Measurements from ENCODE around the gene TMUB1. TPM values are rescaled to one million over a fixed set of nuclear protein-coding genes. Genes with fewer than 3 reads are reported as not detected.
A peak's percentile ranks its signal among the peaks of the same experiment; 100 is the strongest.

TMUB1 gene
- total and polyA plus RNA-seq, 2 donors (not counting 1 experiment from before 2014, with no cell fraction given): 49.2 to 102 TPM

DNA sequence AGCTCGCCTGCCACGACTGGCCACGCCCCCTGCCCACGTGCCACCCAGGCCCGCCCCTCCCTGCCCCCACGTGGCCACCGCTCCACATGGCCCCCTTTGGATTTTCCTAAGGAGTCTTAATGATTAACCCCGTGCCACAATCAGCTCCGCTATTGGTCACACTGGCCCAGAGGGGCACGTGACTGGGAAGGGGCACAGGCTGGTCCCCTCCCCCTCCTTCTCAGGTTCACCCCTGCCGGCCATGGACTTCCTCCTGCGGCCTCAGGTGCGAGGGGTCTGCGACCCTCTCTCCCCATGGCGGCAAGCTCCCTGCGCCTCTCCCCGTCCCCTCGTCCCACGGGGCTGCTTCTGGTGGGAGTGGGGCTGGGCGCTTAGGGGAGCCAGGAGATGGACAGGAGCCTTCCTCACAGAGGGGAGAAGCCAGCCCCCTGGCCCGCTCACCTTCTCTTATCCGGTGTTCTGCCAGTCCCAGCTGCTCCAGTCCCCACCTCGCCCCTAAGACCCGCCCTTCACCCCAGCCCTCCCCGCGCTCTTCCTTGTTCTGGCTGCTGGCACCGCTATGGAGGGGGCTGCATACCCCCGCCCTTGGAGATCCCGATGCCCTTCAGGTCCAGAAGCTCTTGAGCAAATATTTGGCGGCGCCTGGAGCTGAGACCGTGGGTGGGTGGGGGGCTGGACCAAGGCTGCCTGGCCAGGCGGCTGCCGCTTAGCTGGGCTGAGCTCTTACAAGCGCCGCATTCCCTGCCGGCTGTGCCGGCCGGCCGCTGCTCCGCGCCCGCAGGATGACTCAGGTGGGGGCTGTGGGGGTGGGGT is 20.7 kb downstream of the TMUB1 start:
- Mint-ChIP-seq H3K27ac (no peak overlapping the region), H3K27me3 (no peaks in the 10 kb centered on the region), H3K4me1 (peaks cover 30% of the 10 kb centered on the region), H3K4me3 (no peak overlapping the region), H3K9me3 (ENCODE audit: insufficient read depth) (no peaks in the 10 kb centered on the region)
- intact Hi-C loops (cut with micrococcal nuclease): no loop called here
- H3K36me3 ChIP-seq (replicated peaks in 1 of 2; ENCODE audit: control extremely low read depth in 1 of 2, control insufficient read depth in 1 of 2, extremely low read depth in 1 of 2, insufficient read depth in 2 of 2, low read length in 1 of 2): peaks cover 0 to 22% of the 10 kb centered on the region in 2 experiments
- no peak overlapping the region for H2AFZ ChIP-seq (ENCODE audit: insufficient read depth, low read depth, low read length, poor library complexity, severe bottlenecking)
- H3K9me3 ChIP-seq (ENCODE audit: control extremely low read depth in 1 of 3, control insufficient read depth in 2 of 3, insufficient read depth in 1 of 3, low read length in 2 of 3): no peaks in the 10 kb centered on the region
- no peak overlapping the region for H3K4me3 ChIP-seq (ENCODE audit: control extremely low read depth in 1 of 5, extremely low read depth in 1 of 5, insufficient read depth in 1 of 5, low read depth in 2 of 5, low read length in 4 of 5)
- WGBS (ENCODE audit: insufficient coverage): 95% methylated on average over 25 of the region's 43 CpGs
- ChIA-PET CTCF (no interaction called here), POLR2A (no interaction called here)
- H3K27me3 ChIP-seq (replicated peaks in 1 of 4; ENCODE audit: control extremely low read depth in 1 of 4, control insufficient read depth in 3 of 4, insufficient read depth in 4 of 4, low read length in 3 of 4): no peaks in the 10 kb centered on the region
- H4K20me1 ChIP-seq (ENCODE audit: control insufficient read depth, insufficient read depth, low read length, poor library complexity, severe bottlenecking): peaks cover 32% of the 10 kb centered on the region
- H3K9ac ChIP-seq (ENCODE audit: low read length): no peak overlapping the region
- peaks cover 32% of the 10 kb centered on the region for H3K79me2 ChIP-seq (ENCODE audit: control insufficient read depth, insufficient read depth, low read length)
- H3K27ac ChIP-seq (ENCODE audit: low read length in 2 of 2): no peak overlapping the region
- peaks cover 16 to 30% of the 10 kb centered on the region in 2 donors for H3K4me1 ChIP-seq (ENCODE audit: control insufficient read depth in 2 of 2, insufficient read depth in 2 of 2, low read length in 2 of 2)
- no peak overlapping the region for H3K4me2 ChIP-seq (replicated peaks; ENCODE audit: low read depth, low read length, poor library complexity, severe bottlenecking)
- TF ChIP-seq, protein P1, sequence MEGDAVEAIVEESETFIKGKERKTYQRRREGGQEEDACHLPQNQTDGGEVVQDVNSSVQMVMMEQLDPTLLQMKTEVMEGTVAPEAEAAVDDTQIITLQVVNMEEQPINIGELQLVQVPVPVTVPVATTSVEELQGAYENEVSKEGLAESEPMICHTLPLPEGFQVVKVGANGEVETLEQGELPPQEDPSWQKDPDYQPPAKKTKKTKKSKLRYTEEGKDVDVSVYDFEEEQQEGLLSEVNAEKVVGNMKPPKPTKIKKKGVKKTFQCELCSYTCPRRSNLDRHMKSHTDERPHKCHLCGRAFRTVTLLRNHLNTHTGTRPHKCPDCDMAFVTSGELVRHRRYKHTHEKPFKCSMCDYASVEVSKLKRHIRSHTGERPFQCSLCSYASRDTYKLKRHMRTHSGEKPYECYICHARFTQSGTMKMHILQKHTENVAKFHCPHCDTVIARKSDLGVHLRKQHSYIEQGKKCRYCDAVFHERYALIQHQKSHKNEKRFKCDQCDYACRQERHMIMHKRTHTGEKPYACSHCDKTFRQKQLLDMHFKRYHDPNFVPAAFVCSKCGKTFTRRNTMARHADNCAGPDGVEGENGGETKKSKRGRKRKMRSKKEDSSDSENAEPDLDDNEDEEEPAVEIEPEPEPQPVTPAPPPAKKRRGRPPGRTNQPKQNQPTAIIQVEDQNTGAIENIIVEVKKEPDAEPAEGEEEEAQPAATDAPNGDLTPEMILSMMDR (IDR thresholded peaks at IDR 0.05): no peak
- TF ChIP-seq EZH2 (IDR thresholded peaks at IDR 0.05; ENCODE audit: borderline replicate concordance, insufficient read depth, low read depth, low read length, poor library complexity, severe bottlenecking): no peak
- ATAC-seq (ENCODE audit: low read depth): no peak
- DNase-seq: no peak

DNA sequence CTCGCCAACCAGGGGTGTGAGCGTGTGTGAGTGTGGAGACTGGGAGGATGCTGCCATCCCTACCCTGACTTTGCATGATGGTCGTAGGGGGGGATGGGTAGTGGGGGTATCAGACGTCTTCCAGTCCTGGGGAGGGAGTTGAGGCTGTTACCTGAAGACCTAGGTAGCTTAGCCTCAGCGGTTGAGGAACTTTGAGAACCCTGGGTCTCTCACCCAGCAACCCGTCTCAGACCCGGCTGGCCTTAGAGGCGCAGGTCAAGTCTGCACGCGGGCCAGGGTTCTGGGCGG is 21.2 kb downstream of the TMUB1 start:
- no peaks in the 10 kb centered on the region for H3K9me3 ChIP-seq (ENCODE audit: control extremely low read depth in 1 of 3, control insufficient read depth in 2 of 3, insufficient read depth in 1 of 3, low read length in 2 of 3)
- H3K27me3 ChIP-seq (replicated peaks in 1 of 4; ENCODE audit: control extremely low read depth in 1 of 4, control insufficient read depth in 3 of 4, insufficient read depth in 4 of 4, low read length in 3 of 4): no peaks in the 10 kb centered on the region
- peaks cover 20 to 35% of the 10 kb centered on the region in 2 donors for H3K4me1 ChIP-seq (ENCODE audit: control insufficient read depth in 2 of 2, insufficient read depth in 2 of 2, low read length in 2 of 2)
- no peak overlapping the region for H3K4me2 ChIP-seq (replicated peaks; ENCODE audit: low read depth, low read length, poor library complexity, severe bottlenecking)
- no peak for TF ChIP-seq EZH2 (IDR thresholded peaks at IDR 0.05; ENCODE audit: borderline replicate concordance, insufficient read depth, low read depth, low read length, poor library complexity, severe bottlenecking)
- TF ChIP-seq, protein P1 (IDR thresholded peaks at IDR 0.05): no peak
- H3K4me1 Mint-ChIP-seq: peaks cover 35% of the 10 kb centered on the region
- H3K27ac Mint-ChIP-seq: no peak overlapping the region
- H3K4me3 ChIP-seq (ENCODE audit: control extremely low read depth in 1 of 5, extremely low read depth in 1 of 5, insufficient read depth in 1 of 5, low read depth in 2 of 5, low read length in 4 of 5): no peak overlapping the region
- H3K27ac ChIP-seq (ENCODE audit: low read length in 2 of 2): no peak overlapping the region
- ATAC-seq (ENCODE audit: low read depth) (no peak), DNase-seq (no peak)
- CTCF ChIA-PET: no interaction called here
- peaks cover 0 to 17% of the 10 kb centered on the region in 2 experiments for H3K36me3 ChIP-seq (replicated peaks in 1 of 2; ENCODE audit: control extremely low read depth in 1 of 2, control insufficient read depth in 1 of 2, extremely low read depth in 1 of 2, insufficient read depth in 2 of 2, low read length in 1 of 2)
- peaks cover 32% of the 10 kb centered on the region for H4K20me1 ChIP-seq (ENCODE audit: control insufficient read depth, insufficient read depth, low read length, poor library complexity, severe bottlenecking)
- H3K27me3 Mint-ChIP-seq: no peaks in the 10 kb centered on the region
- 99% methylated on average over 8 of the region's 11 CpGs for WGBS (ENCODE audit: insufficient coverage)
- intact Hi-C loops (cut with micrococcal nuclease): no loop called here
- H3K79me2 ChIP-seq (ENCODE audit: control insufficient read depth, insufficient read depth, low read length): peaks cover 36% of the 10 kb centered on the region
- no peaks in the 10 kb centered on the region for H3K9me3 Mint-ChIP-seq (ENCODE audit: insufficient read depth)
- no peak overlapping the region for H3K9ac ChIP-seq (ENCODE audit: low read length)
- peak overlapping the region; percentile 57 for H3K4me3 Mint-ChIP-seq
- H2AFZ ChIP-seq (ENCODE audit: insufficient read depth, low read depth, low read length, poor library complexity, severe bottlenecking): no peak overlapping the region
- POLR2A ChIA-PET: no interaction called here

All from B cell (primary cell).